ENCODE results near the gene GPATCH3.
"Not testable (repeated sequence)": the region's sequence is repeated elsewhere in the genome, so short reads cannot be mapped to it uniquely, and the experiment has no call there.

Gene GPATCH3

GRCh38 chr1:26900001-26900814 is at the start of gene GPATCH3:
TSS of gene GPATCH3 (minus strand) at chr1:26900467. CDS start at chr1:26900442, 25 bp downstream.
- peak; percentile 68 for DNase-seq

GRCh38 chr1:26949926-26950319 is 49.7 kb upstream of the GPATCH3 start:
- no peak for DNase-seq

- DNase-seq = no peak
Observed at GRCh38 chr1:26949266-26949925, 49.1 kb upstream of the GPATCH3 start.

GRCh38 chr1:26948725-26949057 is 48.4 kb upstream of the GPATCH3 start:
- DNase-seq = not testable (repeated sequence)

- no peak for DNase-seq
Observed at GRCh38 chr1:26946270-26946669, 46.0 kb upstream of the GPATCH3 start.

GRCh38 chr1:26945728-26946127 is 45.5 kb upstream of the GPATCH3 start:
- no peak for DNase-seq

- no peak for DNase-seq
Observed at GRCh38 chr1:26945138-26945537, 44.9 kb upstream of the GPATCH3 start.

- no peak for DNase-seq
Observed at GRCh38 chr1:26942656-26943055, 42.4 kb upstream of the GPATCH3 start.

- no peak for DNase-seq
Observed at GRCh38 chr1:26941311-26941710, 41.0 kb upstream of the GPATCH3 start.

- no peak for DNase-seq
Observed at GRCh38 chr1:26938659-26939025, 38.4 kb upstream of the GPATCH3 start.

GRCh38 chr1:26938004-26938658 is 37.9 kb upstream of the GPATCH3 start:
- no peak for DNase-seq

- no peak for DNase-seq
Observed at GRCh38 chr1:26936823-26937222, 36.6 kb upstream of the GPATCH3 start.

GRCh38 chr1:26932531-26932930 is 32.3 kb upstream of the GPATCH3 start:
- no peak for DNase-seq

GRCh38 chr1:26923711-26924110 is 23.4 kb upstream of the GPATCH3 start:
- DNase-seq = no peak

- no peak for DNase-seq
Observed at GRCh38 chr1:26922901-26923300, 22.6 kb upstream of the GPATCH3 start.

GRCh38 chr1:26922431-26922729 is 22.1 kb upstream of the GPATCH3 start:
- DNase-seq = no peak

- peak; percentile 85 for DNase-seq
Observed at GRCh38 chr1:26921540-26922430, 21.5 kb upstream of the GPATCH3 start, which contains the start of gene NUDC. TSS of gene NUDC (plus strand) at chr1:26921743. CDS start at chr1:26921849, 106 bp downstream.

GRCh38 chr1:26921126-26921539 is 20.9 kb upstream of the GPATCH3 start:
- no peak for DNase-seq

GRCh38 chr1:26915204-26915842 is 15.1 kb upstream of the GPATCH3 start:
- DNase-seq = no peak

- DNase-seq = peak; percentile 91
Observed at GRCh38 chr1:26913754-26914619, 13.7 kb upstream of the GPATCH3 start, which contains the start of gene NR0B2. TSS of gene NR0B2 (minus strand) at chr1:26913975. CDS start at chr1:26913940, 35 bp downstream.

- no peak for DNase-seq
Observed at GRCh38 chr1:26913389-26913753, 13.1 kb upstream of the GPATCH3 start.

- DNase-seq = no peak
Observed at GRCh38 chr1:26912147-26912490, 11.9 kb upstream of the GPATCH3 start.

Data from NCI-H774 (cell line).